BJ (cell line): ENCODE results near the gene DLG2. TPM values are rescaled to one million over a fixed set of nuclear protein-coding genes. Genes with fewer than 3 reads are reported as not detected.

Experiments used
- CTCF ChIA-PET: fragments of 350-600 bp; formaldehyde crosslinking; extraction: SDS; loops from one replicate; lab custom pipeline; 2021; ENCODE audit warnings: antibody characterized with exemption, inconsistent platforms; lab: Yijun Ruan, JAX
- POLR2A ChIA-PET: fragments of 300-600 bp; sonication (Branson Sonifier 250); formaldehyde crosslinking; extraction: SDS; loops from one replicate; lab custom pipeline; 2021; ENCODE audit warnings: antibody characterized with exemption; lab: Charles Lee
- DNase-seq: peaks from one replicate; pipeline ENCODE4 v3.0.0-alpha.2; 2011; ENCODE audit warnings: low read depth
- H3K27me3 ChIP-seq: 2 replicates; pipeline ENCODE4 v1.6.0; 2011; ENCODE audit warnings: low read length; ENCODE audit not compliant: control insufficient read depth, insufficient read depth
- H3K36me3 ChIP-seq: 2 replicates; pipeline ENCODE4 v1.5.1; 2011; ENCODE audit warnings: low read length; ENCODE audit not compliant: control insufficient read depth, insufficient read depth
- H3K4me3 ChIP-seq: 2 replicates; pipeline ENCODE4 v1.5.1; 2011; ENCODE audit warnings: low read depth, mild to moderate bottlenecking, control low read depth, low read length
- CTCF ChIP-seq: IDR thresholded peaks from 2 replicates; pipeline ENCODE4 v1.5.1; 2011; ENCODE audit warnings: low read depth, mild to moderate bottlenecking, control low read depth, inconsistent platforms, low read length, moderate library complexity; ENCODE audit not compliant: insufficient read depth
- polyA plus RNA-seq: library from polyadenylated mRNA; depleted of rRNA; stranded (reverse); fragments of >200 nt; gene quantifications from 2 replicates; pipeline ENCODE4 v1.2.3, GENCODE V29; 2011

Gene DLG2
- polyA plus RNA-seq, 1 experiment = 0.28 TPM

GRCh38 chr11:83957038-83957900 lies 1669.9 kb downstream of the DLG2 start:
- DNase-seq = no peak
- no peak overlapping the region for H3K4me3 ChIP-seq
- TF ChIP-seq CTCF = no peak
- H3K36me3 ChIP-seq = no peaks in the 10 kb centered on the region
- no peaks in the 10 kb centered on the region for H3K27me3 ChIP-seq
- CTCF ChIA-PET = interaction anchor here (1.0 kb wide), 1 partner anchor 20 kb away, joined by 3 read pairs; no protein-coding TSS in a partner anchor
- POLR2A ChIA-PET = no interaction called here

- POLR2A ChIA-PET = no interaction called here
- TF ChIP-seq CTCF = no peak
- H3K4me3 ChIP-seq = no peak overlapping the region
- no peaks in the 10 kb centered on the region for H3K36me3 ChIP-seq
- CTCF ChIA-PET = no interaction called here
- no peak for DNase-seq
- no peaks in the 10 kb centered on the region for H3K27me3 ChIP-seq
Observed at GRCh38 chr11:83956119-83956697, 1670.9 kb downstream of the DLG2 start.

GRCh38 chr11:83954780-83955179 lies 1672.4 kb downstream of the DLG2 start:
- Histone ChIP-seq H3K4me3 (no peak overlapping the region), H3K27me3 (no peaks in the 10 kb centered on the region), H3K36me3 (no peaks in the 10 kb centered on the region)
- ChIA-PET CTCF (no interaction called here), POLR2A (no interaction called here)
- no peak for DNase-seq
- TF ChIP-seq CTCF = no peak

- no peaks in the 10 kb centered on the region for H3K36me3 ChIP-seq
- ChIA-PET POLR2A (no interaction called here), CTCF (no interaction called here)
- no peak for TF ChIP-seq CTCF
- no peak for DNase-seq
- no peaks in the 10 kb centered on the region for H3K27me3 ChIP-seq
- no peak overlapping the region for H3K4me3 ChIP-seq
Observed at GRCh38 chr11:83951521-83951920, 1675.6 kb downstream of the DLG2 start.

GRCh38 chr11:83948200-83948599 lies 1678.9 kb downstream of the DLG2 start:
- H3K27me3 ChIP-seq = no peaks in the 10 kb centered on the region
- H3K4me3 ChIP-seq = no peak overlapping the region
- H3K36me3 ChIP-seq = no peaks in the 10 kb centered on the region
- POLR2A ChIA-PET = no interaction called here
- TF ChIP-seq CTCF = no peak
- CTCF ChIA-PET = interaction anchor here (0.6 kb wide), 1 partner anchor 37 kb away, joined by 3 read pairs; no protein-coding TSS in a partner anchor
- DNase-seq = no peak
